Measurements from ENCODE around the gene OCEL1. TPM values are rescaled to one million over a fixed set of nuclear protein-coding genes. Genes with fewer than 3 reads are reported as not detected.
"Not testable (repeated sequence)": the region's sequence is repeated elsewhere in the genome, so short reads cannot be mapped to it uniquely, and the experiment has no call there.

OCEL1 gene
- total RNA-seq, 1 donor from 2014 or later = 23.4 TPM

- DNase-seq = no peak
- Mint-ChIP-seq H3K36me3 (ENCODE audit: unreplicated experiment) (no peaks in the 10 kb centered on the region), H3K27ac (ENCODE audit: unreplicated experiment) (peak overlapping the region; percentile 28), H3K4me1 (ENCODE audit: low read depth, unreplicated experiment) (peaks cover 4% of the 10 kb centered on the region), H3K9me3 (ENCODE audit: unreplicated experiment) (peaks cover 6% of the 10 kb centered on the region), H3K27me3 (ENCODE audit: unreplicated experiment) (peaks cover 11% of the 10 kb centered on the region), H3K4me3 (ENCODE audit: unreplicated experiment) (peak overlapping the region; percentile 93)
- TF ChIP-seq CTCF (IDR thresholded peaks at IDR 0.05; ENCODE audit: partially characterized antibody, unreplicated experiment) = no peak
These were observed 40.6 kb downstream of the OCEL1 start for GRCh38 chr19:17266589-17266974.

- Mint-ChIP-seq H3K27ac (ENCODE audit: unreplicated experiment) (peak within 1 kb of the TSS; percentile 28), H3K9me3 (ENCODE audit: unreplicated experiment) (peaks cover 6% of the 10 kb centered on the region), H3K27me3 (ENCODE audit: unreplicated experiment) (peaks cover 11% of the 10 kb centered on the region), H3K4me1 (ENCODE audit: low read depth, unreplicated experiment) (peaks cover 4% of the 10 kb centered on the region), H3K36me3 (ENCODE audit: unreplicated experiment) (no peaks in the 10 kb centered on the region), H3K4me3 (ENCODE audit: unreplicated experiment) (peak within 1 kb of the TSS; percentile 93)
- no peak for TF ChIP-seq CTCF (IDR thresholded peaks at IDR 0.05; ENCODE audit: partially characterized antibody, unreplicated experiment)
- DNase-seq = peak; percentile 91
These were observed 41.2 kb downstream of the OCEL1 start, which contains the start of gene BABAM1 for GRCh38 chr19:17266975-17267788. Gene BABAM1, plus strand, starts transcription at chr19:17267443. Its CDS starts 1,364 bp downstream, at chr19:17268807.

- DNase-seq = no peak
- TF ChIP-seq CTCF (IDR thresholded peaks at IDR 0.05; ENCODE audit: partially characterized antibody, unreplicated experiment) = no peak
- Mint-ChIP-seq H3K9me3 (ENCODE audit: unreplicated experiment) (peaks cover 6% of the 10 kb centered on the region), H3K27ac (ENCODE audit: unreplicated experiment) (no peak overlapping the region), H3K4me3 (ENCODE audit: unreplicated experiment) (no peak overlapping the region), H3K4me1 (ENCODE audit: low read depth, unreplicated experiment) (peaks cover 4% of the 10 kb centered on the region), H3K27me3 (ENCODE audit: unreplicated experiment) (peaks cover 9% of the 10 kb centered on the region), H3K36me3 (ENCODE audit: unreplicated experiment) (no peaks in the 10 kb centered on the region)
These were observed 42.7 kb downstream of the OCEL1 start for GRCh38 chr19:17268754-17269153.

- not testable (repeated sequence) for DNase-seq; H3K9me3 Mint-ChIP-seq (ENCODE audit: unreplicated experiment); H3K27me3 Mint-ChIP-seq (ENCODE audit: unreplicated experiment); H3K4me3 Mint-ChIP-seq (ENCODE audit: unreplicated experiment); H3K36me3 Mint-ChIP-seq (ENCODE audit: unreplicated experiment); H3K27ac Mint-ChIP-seq (ENCODE audit: unreplicated experiment); H3K4me1 Mint-ChIP-seq (ENCODE audit: low read depth, unreplicated experiment)
These were observed 48.9 kb downstream of the OCEL1 start for GRCh38 chr19:17274892-17275291.

GRCh38 chr19:17275441-17276175, 49.6 kb downstream of the OCEL1 start:
- no peaks in the 10 kb centered on the region for H3K36me3 Mint-ChIP-seq (ENCODE audit: unreplicated experiment)
- no peak for TF ChIP-seq CTCF (IDR thresholded peaks at IDR 0.05; ENCODE audit: partially characterized antibody, unreplicated experiment)
- no peak for DNase-seq
- peaks cover 4% of the 10 kb centered on the region for H3K27me3 Mint-ChIP-seq (ENCODE audit: unreplicated experiment)
- no peaks in the 10 kb centered on the region for H3K9me3 Mint-ChIP-seq (ENCODE audit: unreplicated experiment)
- H3K27ac Mint-ChIP-seq (ENCODE audit: unreplicated experiment) = no peak overlapping the region
- H3K4me1 Mint-ChIP-seq (ENCODE audit: low read depth, unreplicated experiment) = no peaks in the 10 kb centered on the region
- H3K4me3 Mint-ChIP-seq (ENCODE audit: unreplicated experiment) = no peak overlapping the region

Other genes with a start within 250 kb of the OCEL1 start
- 15.4 TPM for gene CPAMD8, start 199.4 kb upstream of the OCEL1 start, total RNA-seq (ENCODE audit: unreplicated experiment)
- gene HAUS8, start 150.8 kb upstream of the OCEL1 start, total RNA-seq (ENCODE audit: unreplicated experiment) = 9.1 TPM
- gene MYO9B, start 150.4 kb upstream of the OCEL1 start, total RNA-seq (ENCODE audit: unreplicated experiment) = 237 TPM
- 14.9 TPM for gene USE1, start 10.9 kb upstream of the OCEL1 start, total RNA-seq (ENCODE audit: unreplicated experiment)
- gene NR2F6, start 19.7 kb downstream of the OCEL1 start, total RNA-seq (ENCODE audit: unreplicated experiment) = 109 TPM
- gene USHBP1, start 38.5 kb downstream of the OCEL1 start, total RNA-seq (ENCODE audit: unreplicated experiment) = not detected
- gene BABAM1, start 41.2 kb downstream of the OCEL1 start, total RNA-seq (ENCODE audit: unreplicated experiment) = 85.7 TPM
- gene ANKLE1, start 55.7 kb downstream of the OCEL1 start, total RNA-seq (ENCODE audit: unreplicated experiment) = 9.3 TPM
- gene ABHD8, start 77.2 kb downstream of the OCEL1 start, total RNA-seq (ENCODE audit: unreplicated experiment) = 14.1 TPM
- gene MRPL34, start 79.6 kb downstream of the OCEL1 start, total RNA-seq (ENCODE audit: unreplicated experiment) = 80.7 TPM
- gene DDA1, start 83.3 kb downstream of the OCEL1 start, total RNA-seq (ENCODE audit: unreplicated experiment) = 81.2 TPM
- gene ANO8, start 108.6 kb downstream of the OCEL1 start, total RNA-seq (ENCODE audit: unreplicated experiment) = 98.8 TPM
- gene GTPBP3, start 111.3 kb downstream of the OCEL1 start, total RNA-seq (ENCODE audit: unreplicated experiment) = 61.2 TPM
- not detected for gene PLVAP, start 151.1 kb downstream of the OCEL1 start, total RNA-seq (ENCODE audit: unreplicated experiment)
- gene CCDC194, start 168.0 kb downstream of the OCEL1 start, total RNA-seq (ENCODE audit: unreplicated experiment) = not detected
- gene BST2, start 179.4 kb downstream of the OCEL1 start, total RNA-seq (ENCODE audit: unreplicated experiment) = 1.4 TPM
- gene MVB12A, start 193.8 kb downstream of the OCEL1 start, total RNA-seq (ENCODE audit: unreplicated experiment) = 38.8 TPM
- gene TMEM221, start 222.4 kb downstream of the OCEL1 start, total RNA-seq (ENCODE audit: unreplicated experiment) = not detected
- gene NXNL1, start 234.7 kb downstream of the OCEL1 start, total RNA-seq (ENCODE audit: unreplicated experiment) = not detected
- 16.9 TPM for gene SLC27A1, start 244.3 kb downstream of the OCEL1 start, total RNA-seq (ENCODE audit: unreplicated experiment)

Measured in glutamatergic neuron (in vitro differentiated cells).